Thyroid gland (tissue), 4 donors: ENCODE data around the gene ZNF70.

Experiments used
- POLR2A ChIP-seq, 2 donors: fragments of 450-650 bp; IDR thresholded peaks; one replicate each; pipeline ENCODE4 v1.6.1; 2017; ENCODE audit warnings: antibody characterized with exemption in 2 of 2, mild to moderate bottlenecking in 2 of 2, moderate library complexity in 1 of 2
- TF ChIP-seq, protein P1 (sequence below), 6 experiments: fragments of 200-600 bp in 3 of 6; fragments of 450-650 bp in 3 of 6; sonication (generic) in 3 of 6; IDR thresholded peaks; one replicate each; pipeline ENCODE4 v1.5.1; 2016 to 2019; ENCODE audit warnings: antibody characterized with exemption in 6 of 6, mild to moderate bottlenecking in 2 of 6, inconsistent platforms in 1 of 6, moderate library complexity in 1 of 6

- TF ChIP-seq, protein P1, sequence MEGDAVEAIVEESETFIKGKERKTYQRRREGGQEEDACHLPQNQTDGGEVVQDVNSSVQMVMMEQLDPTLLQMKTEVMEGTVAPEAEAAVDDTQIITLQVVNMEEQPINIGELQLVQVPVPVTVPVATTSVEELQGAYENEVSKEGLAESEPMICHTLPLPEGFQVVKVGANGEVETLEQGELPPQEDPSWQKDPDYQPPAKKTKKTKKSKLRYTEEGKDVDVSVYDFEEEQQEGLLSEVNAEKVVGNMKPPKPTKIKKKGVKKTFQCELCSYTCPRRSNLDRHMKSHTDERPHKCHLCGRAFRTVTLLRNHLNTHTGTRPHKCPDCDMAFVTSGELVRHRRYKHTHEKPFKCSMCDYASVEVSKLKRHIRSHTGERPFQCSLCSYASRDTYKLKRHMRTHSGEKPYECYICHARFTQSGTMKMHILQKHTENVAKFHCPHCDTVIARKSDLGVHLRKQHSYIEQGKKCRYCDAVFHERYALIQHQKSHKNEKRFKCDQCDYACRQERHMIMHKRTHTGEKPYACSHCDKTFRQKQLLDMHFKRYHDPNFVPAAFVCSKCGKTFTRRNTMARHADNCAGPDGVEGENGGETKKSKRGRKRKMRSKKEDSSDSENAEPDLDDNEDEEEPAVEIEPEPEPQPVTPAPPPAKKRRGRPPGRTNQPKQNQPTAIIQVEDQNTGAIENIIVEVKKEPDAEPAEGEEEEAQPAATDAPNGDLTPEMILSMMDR (IDR thresholded peaks at IDR 0.05) = no peak
- TF ChIP-seq POLR2A (IDR thresholded peaks at IDR 0.05) = no peak
Observed at GRCh38 chr22:23690713-23691112, 60.2 kb downstream of the ZNF70 start, which contains the start of gene RGL4.
